Measurements from ENCODE around the gene HNRNPH3. TPM values are rescaled to one million over a fixed set of nuclear protein-coding genes. Genes with fewer than 3 reads are reported as not detected.
"Not testable (repeated sequence)": the region's sequence is repeated elsewhere in the genome, so short reads cannot be mapped to it uniquely, and the experiment has no call there.

The HNRNPH3 gene
- polyA plus RNA-seq, 2 of the 4 experiments (the other 2 are of a cell fraction) = 210 to 354 TPM

- TF ChIP-seq TP53 (CRISPR knock-in tag; IDR thresholded peaks at IDR 0.05) = no peak
- TF ChIP-seq KDM5A (IDR thresholded peaks at IDR 0.05) = no peak
- TF ChIP-seq, protein P1, sequence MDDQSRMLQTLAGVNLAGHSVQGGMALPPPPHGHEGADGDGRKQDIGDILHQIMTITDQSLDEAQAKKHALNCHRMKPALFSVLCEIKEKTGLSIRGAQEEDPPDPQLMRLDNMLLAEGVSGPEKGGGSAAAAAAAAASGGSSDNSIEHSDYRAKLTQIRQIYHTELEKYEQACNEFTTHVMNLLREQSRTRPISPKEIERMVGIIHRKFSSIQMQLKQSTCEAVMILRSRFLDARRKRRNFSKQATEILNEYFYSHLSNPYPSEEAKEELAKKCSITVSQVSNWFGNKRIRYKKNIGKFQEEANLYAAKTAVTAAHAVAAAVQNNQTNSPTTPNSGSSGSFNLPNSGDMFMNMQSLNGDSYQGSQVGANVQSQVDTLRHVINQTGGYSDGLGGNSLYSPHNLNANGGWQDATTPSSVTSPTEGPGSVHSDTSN (IDR thresholded peaks at IDR 0.05) = no peak
Measured at GRCh38 chr10:68303849-68304412, 27.9 kb upstream of the HNRNPH3 start (continued).

- H3K4me1 ChIP-seq = peaks cover 41% of the 10 kb centered on the region
- ChIA-PET CTCF (interaction anchor here (0.6 to 1.6 kb wide), 3 partner anchors 24 to 150 kb away, joined by 3 to 4 read pairs (median 4); no protein-coding TSS in a partner anchor), POLR2A (no interaction called here)
- TF ChIP-seq RARB (CRISPR knock-in tag; IDR thresholded peaks at IDR 0.05) (no peak), NPAS2 (CRISPR knock-in tag; IDR thresholded peaks at IDR 0.05; ENCODE audit: borderline replicate concordance) (no peak), KDM5A (IDR thresholded peaks at IDR 0.05) (no peak), CBX2 (IDR thresholded peaks at IDR 0.05; ENCODE audit: borderline replicate concordance, low read depth) (no peak), ZNF302 (CRISPR knock-in tag; IDR thresholded peaks at IDR 0.05) (no peak), EHMT2 (IDR thresholded peaks at IDR 0.05; ENCODE audit: low read depth) (no peak)
- TF ChIP-seq, protein P2, sequence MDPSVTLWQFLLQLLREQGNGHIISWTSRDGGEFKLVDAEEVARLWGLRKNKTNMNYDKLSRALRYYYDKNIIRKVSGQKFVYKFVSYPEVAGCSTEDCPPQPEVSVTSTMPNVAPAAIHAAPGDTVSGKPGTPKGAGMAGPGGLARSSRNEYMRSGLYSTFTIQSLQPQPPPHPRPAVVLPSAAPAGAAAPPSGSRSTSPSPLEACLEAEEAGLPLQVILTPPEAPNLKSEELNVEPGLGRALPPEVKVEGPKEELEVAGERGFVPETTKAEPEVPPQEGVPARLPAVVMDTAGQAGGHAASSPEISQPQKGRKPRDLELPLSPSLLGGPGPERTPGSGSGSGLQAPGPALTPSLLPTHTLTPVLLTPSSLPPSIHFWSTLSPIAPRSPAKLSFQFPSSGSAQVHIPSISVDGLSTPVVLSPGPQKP (IDR thresholded peaks at IDR 0.05; ENCODE audit: low read depth, low read length) = no peak
- TF ChIP-seq, protein P3, sequence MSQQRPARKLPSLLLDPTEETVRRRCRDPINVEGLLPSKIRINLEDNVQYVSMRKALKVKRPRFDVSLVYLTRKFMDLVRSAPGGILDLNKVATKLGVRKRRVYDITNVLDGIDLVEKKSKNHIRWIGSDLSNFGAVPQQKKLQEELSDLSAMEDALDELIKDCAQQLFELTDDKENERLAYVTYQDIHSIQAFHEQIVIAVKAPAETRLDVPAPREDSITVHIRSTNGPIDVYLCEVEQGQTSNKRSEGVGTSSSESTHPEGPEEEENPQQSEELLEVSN (IDR thresholded peaks at IDR 0.05; ENCODE audit: borderline replicate concordance, low read depth) = no peak
- H3K9me3 ChIP-seq = no peaks in the 10 kb centered on the region
- H3K4me2 ChIP-seq = peak overlapping the region; percentile 76
- no peak for DNase-seq (ENCODE audit: low read depth in 1 of 2, low spot score in 1 of 2)
- 0% methylated on average over 1 of the region's 1 CpG for WGBS (ENCODE audit: missing lambda C conversion rate)
- H3K27ac ChIP-seq = no peak overlapping the region
- H3K4me3 ChIP-seq = no peak overlapping the region
- FAIRE-seq = no peak
- ATAC-seq = no peak
Measured at GRCh38 chr10:68305854-68306253, 26.0 kb upstream of the HNRNPH3 start.

DNA sequence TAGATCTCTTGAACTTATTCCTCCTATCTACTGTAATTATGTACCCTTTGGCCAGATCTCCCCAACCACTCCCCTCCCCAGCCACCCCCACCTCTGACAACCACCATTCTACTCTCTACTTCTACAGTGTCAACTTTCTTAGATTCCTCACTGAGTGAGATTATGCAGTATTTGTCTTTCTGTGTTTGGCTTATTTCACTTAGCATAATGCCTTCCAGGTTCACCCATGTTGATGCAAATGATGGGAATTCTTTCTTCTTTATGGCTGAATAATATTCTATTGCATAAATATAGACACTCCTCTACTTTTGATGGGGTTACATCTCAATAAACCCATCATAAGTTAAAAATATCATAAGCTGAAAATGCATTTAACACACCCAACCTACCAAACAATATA, 21.3 kb upstream of the HNRNPH3 start:
- FAIRE-seq (no peak), ATAC-seq (no peak), DNase-seq (ENCODE audit: low read depth in 1 of 2, low spot score in 1 of 2) (no peak)
- Histone ChIP-seq H3K4me2 (no peak overlapping the region), H3K4me3 (no peak overlapping the region), H3K9me3 (peaks cover under 1% of the 10 kb centered on the region; the same call in 2 of the 3 replicates), H3K27ac (no peak overlapping the region), H3K4me1 (peaks cover 24% of the 10 kb centered on the region)
- POLR2A ChIA-PET = no interaction called here
- no peak for TF ChIP-seq KDM1A (IDR thresholded peaks at IDR 0.05; ENCODE audit: low read depth)
- TF ChIP-seq FOSL2 (IDR thresholded peaks at IDR 0.05) = no peak
- no peak for TF ChIP-seq FOSL2 (CRISPR knock-in tag; IDR thresholded peaks at IDR 0.05)
- CTCF ChIA-PET = interaction anchor here (0.6 to 6.2 kb wide), 3 partner anchors 8 to 46 kb away, joined by 3 to 41 read pairs (median 4); no protein-coding TSS in a partner anchor

GRCh38 chr10:68314930-68315329, 16.9 kb upstream of the HNRNPH3 start:
- H3K4me3 ChIP-seq; FAIRE-seq; ATAC-seq; DNase-seq (ENCODE audit: low read depth in 1 of 2, low spot score in 1 of 2); H3K4me1 ChIP-seq; POLR2A ChIA-PET; H3K27ac ChIP-seq; H3K4me2 ChIP-seq: not testable (repeated sequence)
- CTCF ChIA-PET = interaction anchor here (0.9 to 6.2 kb wide), 5 partner anchors 9 to 104 kb away, joined by 3 to 41 read pairs (median 3); no protein-coding TSS in a partner anchor
- 85% methylated on average over 6 of the region's 6 CpGs for WGBS (ENCODE audit: missing lambda C conversion rate)
- peaks cover 20% of the 10 kb centered on the region; the same call in 2 of the 3 replicates for H3K9me3 ChIP-seq

DNA sequence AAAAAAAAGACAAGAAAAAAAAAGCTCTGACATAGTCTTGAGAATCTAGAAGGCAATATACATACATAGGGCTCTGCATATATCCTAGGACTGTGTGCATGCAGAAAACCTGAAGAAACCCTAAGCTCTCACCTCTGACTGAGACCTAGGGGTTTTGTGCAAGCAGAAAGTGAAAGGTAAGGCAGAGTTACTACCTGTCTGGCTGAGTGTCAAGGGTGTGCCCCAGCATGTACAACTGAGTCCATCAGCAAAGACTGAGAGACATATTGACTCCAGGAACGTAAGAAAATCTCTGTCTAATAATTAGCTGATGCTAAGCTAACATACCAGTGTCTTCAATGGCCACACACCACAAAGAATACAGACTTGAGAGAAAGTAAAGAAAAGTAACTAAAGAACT, 16.3 kb upstream of the HNRNPH3 start:
- DNase-seq (ENCODE audit: low read depth in 1 of 2, low spot score in 1 of 2) = no peak
- FAIRE-seq = no peak
- ATAC-seq = no peak
- no peak overlapping the region for H3K4me2 ChIP-seq
- H3K4me3 ChIP-seq = no peak overlapping the region
- no peaks in the 10 kb centered on the region for H3K4me1 ChIP-seq
- no peak overlapping the region for H3K27ac ChIP-seq
- WGBS (ENCODE audit: missing lambda C conversion rate) = 60% methylated on average over 1 of the region's 1 CpG
- CTCF ChIA-PET = interaction anchor here (0.6 to 6.2 kb wide), 6 partner anchors 8 to 103 kb away, joined by 3 to 41 read pairs (median 3); no protein-coding TSS in a partner anchor
- peaks cover 20% of the 10 kb centered on the region; the same call in 2 of the 3 replicates for H3K9me3 ChIP-seq
- POLR2A ChIA-PET = no interaction called here
- no peak for TF ChIP-seq NR3C1 (IDR thresholded peaks at IDR 0.05)
- TF ChIP-seq, protein P4, sequence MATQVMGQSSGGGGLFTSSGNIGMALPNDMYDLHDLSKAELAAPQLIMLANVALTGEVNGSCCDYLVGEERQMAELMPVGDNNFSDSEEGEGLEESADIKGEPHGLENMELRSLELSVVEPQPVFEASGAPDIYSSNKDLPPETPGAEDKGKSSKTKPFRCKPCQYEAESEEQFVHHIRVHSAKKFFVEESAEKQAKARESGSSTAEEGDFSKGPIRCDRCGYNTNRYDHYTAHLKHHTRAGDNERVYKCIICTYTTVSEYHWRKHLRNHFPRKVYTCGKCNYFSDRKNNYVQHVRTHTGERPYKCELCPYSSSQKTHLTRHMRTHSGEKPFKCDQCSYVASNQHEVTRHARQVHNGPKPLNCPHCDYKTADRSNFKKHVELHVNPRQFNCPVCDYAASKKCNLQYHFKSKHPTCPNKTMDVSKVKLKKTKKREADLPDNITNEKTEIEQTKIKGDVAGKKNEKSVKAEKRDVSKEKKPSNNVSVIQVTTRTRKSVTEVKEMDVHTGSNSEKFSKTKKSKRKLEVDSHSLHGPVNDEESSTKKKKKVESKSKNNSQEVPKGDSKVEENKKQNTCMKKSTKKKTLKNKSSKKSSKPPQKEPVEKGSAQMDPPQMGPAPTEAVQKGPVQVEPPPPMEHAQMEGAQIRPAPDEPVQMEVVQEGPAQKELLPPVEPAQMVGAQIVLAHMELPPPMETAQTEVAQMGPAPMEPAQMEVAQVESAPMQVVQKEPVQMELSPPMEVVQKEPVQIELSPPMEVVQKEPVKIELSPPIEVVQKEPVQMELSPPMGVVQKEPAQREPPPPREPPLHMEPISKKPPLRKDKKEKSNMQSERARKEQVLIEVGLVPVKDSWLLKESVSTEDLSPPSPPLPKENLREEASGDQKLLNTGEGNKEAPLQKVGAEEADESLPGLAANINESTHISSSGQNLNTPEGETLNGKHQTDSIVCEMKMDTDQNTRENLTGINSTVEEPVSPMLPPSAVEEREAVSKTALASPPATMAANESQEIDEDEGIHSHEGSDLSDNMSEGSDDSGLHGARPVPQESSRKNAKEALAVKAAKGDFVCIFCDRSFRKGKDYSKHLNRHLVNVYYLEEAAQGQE (IDR thresholded peaks at IDR 0.05) = no peak
- TF ChIP-seq, protein P5, sequence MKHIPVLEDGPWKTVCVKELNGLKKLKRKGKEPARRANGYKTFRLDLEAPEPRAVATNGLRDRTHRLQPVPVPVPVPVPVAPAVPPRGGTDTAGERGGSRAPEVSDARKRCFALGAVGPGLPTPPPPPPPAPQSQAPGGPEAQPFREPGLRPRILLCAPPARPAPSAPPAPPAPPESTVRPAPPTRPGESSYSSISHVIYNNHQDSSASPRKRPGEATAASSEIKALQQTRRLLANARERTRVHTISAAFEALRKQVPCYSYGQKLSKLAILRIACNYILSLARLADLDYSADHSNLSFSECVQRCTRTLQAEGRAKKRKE (CRISPR knock-in tag; IDR thresholded peaks at IDR 0.05; ENCODE audit: low read depth) = no peak
- TF ChIP-seq RAD21 (conservative IDR thresholded peaks at IDR 0.05 in 1 of 2, IDR thresholded peaks at IDR 0.05 in 1 of 2) = no peak
- no peak for TF ChIP-seq CBX2 (IDR thresholded peaks at IDR 0.05; ENCODE audit: borderline replicate concordance, low read depth)
- TF ChIP-seq BHLHE40 (IDR thresholded peaks at IDR 0.05; ENCODE audit: low read depth, low read length) = no peak
- TF ChIP-seq MYC (IDR thresholded peaks at IDR 0.05; ENCODE audit: borderline replicate concordance, low read length) = no peak
- no peak for TF ChIP-seq RNF2 (IDR thresholded peaks at IDR 0.05; ENCODE audit: borderline replicate concordance, low read depth)

Data from A549 (cell line).